Raji (cell line): ENCODE results near the gene IL37.

ENCODE experiments used
- POLR2A ChIP-seq: IDR thresholded peaks from 2 replicates; pipeline ENCODE4 v1.6.1; 2011; ENCODE audit warnings: low read depth, low read length, control low read depth; ENCODE audit not compliant: insufficient read depth

IL37 gene

GRCh38 chr2:112910865-112911264, at the start of gene IL37:
Gene IL37, plus strand, starts transcription at chr2:112911165. Its CDS starts 1,848 bp downstream, at chr2:112913013.
- TF ChIP-seq POLR2A, result no peak

- TF ChIP-seq POLR2A, result no peak
Measured at GRCh38 chr2:112864072-112864471, 46.9 kb upstream of the IL37 start.

- TF ChIP-seq POLR2A, result no peak
Measured at GRCh38 chr2:112866128-112866835, 44.7 kb upstream of the IL37 start.

- no peak for TF ChIP-seq POLR2A
Measured at GRCh38 chr2:112867701-112868631, 43.0 kb upstream of the IL37 start.

DNA sequence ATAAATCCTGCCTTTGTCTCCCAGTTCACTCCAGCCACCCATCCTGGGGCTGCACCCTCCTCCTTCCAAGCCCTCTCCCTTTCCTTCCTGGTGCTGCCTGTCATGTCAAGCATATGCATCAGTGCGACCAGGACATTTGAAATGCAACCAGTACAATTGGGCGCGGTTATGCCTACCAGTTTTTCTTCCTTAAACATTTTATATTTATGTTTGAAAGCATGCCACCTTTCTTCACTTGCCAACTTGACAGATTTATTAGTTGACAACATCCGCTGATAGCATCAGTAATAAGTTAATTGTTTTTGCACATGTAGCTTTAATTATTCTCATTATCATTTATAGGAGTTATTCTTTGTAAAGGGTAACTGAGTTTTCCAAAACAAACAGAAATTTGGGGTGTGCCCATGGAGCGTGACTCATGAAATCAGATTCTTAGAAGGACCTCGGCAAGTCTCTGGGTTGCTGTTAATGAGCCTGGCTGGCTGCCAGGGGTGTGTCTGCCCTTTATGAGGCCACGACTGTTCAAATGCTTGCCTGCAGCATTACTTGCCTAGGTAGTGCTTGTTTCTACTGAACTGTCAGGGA, 41.6 kb upstream of the IL37 start:
- TF ChIP-seq POLR2A, result no peak

DNA sequence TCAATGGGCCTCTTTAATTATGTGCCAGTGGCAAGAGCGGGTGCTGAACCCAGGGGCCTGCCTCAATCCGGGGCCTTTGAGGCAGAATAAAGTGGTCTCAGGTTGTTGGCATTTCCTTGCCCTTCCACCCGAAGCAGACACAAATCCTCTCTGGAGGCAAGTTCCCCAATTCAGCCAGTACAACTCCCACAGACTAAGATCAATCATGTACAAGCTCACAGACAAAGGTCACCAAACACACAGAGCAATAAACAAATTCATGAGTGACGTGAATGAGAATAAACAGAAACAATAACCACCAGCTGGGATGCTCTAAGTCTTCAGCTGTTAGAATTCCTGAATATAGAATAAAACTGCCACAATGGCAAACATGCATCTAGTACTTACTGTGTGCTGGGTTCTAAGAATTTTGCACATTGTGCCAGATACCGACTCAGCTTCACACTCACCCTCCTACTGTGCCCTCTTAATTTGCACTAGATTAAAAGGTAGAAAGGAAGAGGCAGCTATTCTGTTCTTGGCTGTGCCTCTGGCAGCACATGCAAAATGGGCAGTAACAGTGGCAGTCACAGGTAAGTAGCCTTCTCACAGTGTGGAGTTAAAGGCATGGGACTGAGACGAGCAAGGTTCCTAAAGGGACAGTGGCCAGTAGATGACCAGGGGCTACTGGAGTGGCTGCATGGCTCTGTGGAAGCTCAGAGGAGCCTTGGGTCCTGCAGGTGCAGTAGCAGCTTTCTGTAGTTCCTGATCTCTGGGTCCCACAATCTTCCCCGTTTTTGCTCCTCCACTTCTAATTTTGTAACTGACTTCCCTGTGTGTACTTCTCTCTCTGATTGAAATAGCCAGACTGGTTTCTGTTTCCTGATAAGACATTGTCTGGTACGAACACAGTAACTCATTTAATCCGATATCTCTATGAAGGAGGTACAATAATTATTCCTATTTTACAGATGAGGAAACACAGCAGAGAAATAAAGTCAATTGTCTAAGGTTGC, 39.8 kb upstream of the IL37 start:
- no peak for TF ChIP-seq POLR2A

GRCh38 chr2:112876257-112876970, 34.6 kb upstream of the IL37 start:
- TF ChIP-seq POLR2A, result no peak

DNA sequence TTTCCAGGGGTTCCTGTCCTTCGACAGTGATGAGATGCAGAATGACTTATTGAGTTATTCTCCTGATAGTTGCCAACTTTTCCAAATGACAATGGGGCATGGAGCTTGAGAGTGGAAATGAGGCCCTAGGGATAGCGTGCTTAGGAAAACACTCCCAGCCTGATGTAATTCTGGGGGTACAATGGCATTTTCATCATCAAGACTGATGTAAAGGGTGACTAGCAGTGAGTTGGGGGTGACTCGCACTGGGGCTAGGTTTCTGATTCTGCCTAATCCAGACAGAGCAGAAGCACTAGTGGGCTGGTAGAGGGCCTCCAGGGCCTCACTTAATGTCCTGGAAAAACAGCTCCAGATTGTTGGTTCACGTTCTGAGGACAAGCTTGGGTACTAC, 34.0 kb upstream of the IL37 start:
- no peak for TF ChIP-seq POLR2A

DNA sequence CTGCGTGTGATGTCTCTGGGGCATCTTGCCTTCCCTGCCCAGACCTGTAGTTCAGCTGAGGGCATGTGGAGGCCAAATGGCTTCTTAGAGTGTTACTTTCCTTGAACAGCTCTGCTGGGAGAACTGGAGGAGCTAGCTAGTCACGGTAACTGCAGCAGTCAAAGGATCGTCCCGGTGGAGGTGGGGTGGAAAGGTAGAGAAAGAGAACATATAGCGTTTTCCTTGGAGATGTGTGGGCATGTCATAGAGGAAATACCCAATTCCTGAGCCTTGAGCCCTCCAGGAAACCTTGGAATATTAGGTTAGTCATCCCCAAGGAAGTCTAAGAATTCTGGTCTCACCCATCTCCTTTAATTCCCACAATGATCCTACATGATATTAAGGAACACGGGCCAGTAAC, 33.5 kb upstream of the IL37 start:
- no peak for TF ChIP-seq POLR2A

DNA sequence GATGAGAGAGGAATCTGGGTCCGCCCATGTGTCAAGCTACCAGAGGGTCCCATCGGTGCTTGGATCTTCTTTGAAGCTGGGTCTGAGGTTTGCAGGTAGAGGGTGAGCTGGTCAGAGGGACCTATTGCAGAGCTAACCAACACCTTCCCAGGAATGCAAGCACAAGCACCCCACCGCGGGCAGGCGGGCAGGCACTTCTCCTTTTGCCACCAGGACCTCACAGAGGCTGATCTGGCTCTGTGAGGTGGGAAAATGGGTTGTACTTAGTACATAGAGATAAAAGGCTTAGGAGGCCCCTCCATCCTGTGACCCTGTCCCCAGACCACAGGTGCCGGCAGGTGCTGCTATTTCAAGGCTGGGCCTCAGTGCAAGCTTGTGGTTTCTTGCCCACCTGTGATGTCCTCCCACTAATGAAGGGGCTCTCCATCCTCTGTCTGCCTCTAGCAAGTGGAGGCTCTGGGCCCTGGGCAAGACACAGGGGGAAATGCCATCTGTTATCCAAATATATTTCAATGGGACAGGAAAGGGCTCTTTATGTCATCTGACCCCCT, 31.4 kb upstream of the IL37 start:
- TF ChIP-seq POLR2A, result no peak

GRCh38 chr2:112880091-112880531, 30.9 kb upstream of the IL37 start:
- TF ChIP-seq POLR2A, result no peak

- TF ChIP-seq POLR2A, result no peak
Measured at GRCh38 chr2:112880696-112881095, 30.3 kb upstream of the IL37 start.

- TF ChIP-seq POLR2A, result no peak
Measured at GRCh38 chr2:112881217-112881985, 29.6 kb upstream of the IL37 start.

GRCh38 chr2:112883669-112884068, 27.3 kb upstream of the IL37 start:
- no peak for TF ChIP-seq POLR2A
